AG09319 (cell line): Measurements from ENCODE around the gene EIF4G3.
"Not testable (repeated sequence)": the region's sequence is repeated elsewhere in the genome, so short reads cannot be mapped to it uniquely, and the experiment has no call there.

Experiments
- DNase-seq: peaks from one replicate; pipeline ENCODE4 v3.0.0-alpha.2; 2010; ENCODE audit warnings: low read depth; ENCODE audit errors: extremely low read depth
- CTCF ChIP-seq: IDR thresholded peaks from 2 replicates; pipeline ENCODE4 v1.5.1; 2011; ENCODE audit warnings: low read depth, mild to moderate bottlenecking, inconsistent platforms, low read length, moderate library complexity

Gene EIF4G3

DNA sequence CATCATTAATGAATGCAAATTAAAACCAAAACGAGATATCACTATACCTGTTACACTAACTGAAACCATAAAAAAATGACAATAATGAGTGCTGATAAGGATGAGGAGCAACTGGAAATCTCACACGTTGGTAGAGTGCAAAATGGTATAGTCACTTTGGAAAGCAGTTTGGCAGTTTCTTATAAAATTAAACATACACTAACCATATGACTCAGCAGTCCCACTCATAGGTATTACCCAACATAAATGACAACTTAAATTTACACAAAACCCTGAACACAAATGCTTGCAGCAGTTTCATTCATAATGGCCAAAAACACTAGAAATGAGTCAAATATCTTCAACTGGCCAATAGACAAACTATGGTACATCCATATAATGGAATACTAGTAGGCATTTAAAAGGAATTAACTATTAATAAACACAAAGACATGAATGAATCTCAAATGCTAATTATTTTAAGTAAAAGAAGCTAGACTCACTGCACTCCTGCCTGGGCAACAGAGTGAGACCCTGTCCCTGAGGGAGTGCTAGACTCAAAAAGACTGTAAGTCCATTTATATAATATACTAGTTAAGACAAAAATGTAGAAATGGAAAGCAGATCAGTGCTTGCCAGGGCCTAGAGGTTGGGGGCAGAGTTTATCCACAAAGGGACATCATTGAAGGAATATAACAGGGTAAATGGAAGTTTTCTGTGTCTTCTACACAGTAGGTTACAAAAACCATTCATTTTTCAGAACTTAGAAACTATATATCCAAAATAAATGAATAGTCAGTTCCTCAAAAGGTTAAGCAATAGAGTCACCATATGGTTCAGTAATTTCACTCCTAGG, 77.4 kb downstream of the EIF4G3 start:
- no peak for TF ChIP-seq CTCF
- no peak for DNase-seq

GRCh38 chr1:21098186-21098915, 78.3 kb downstream of the EIF4G3 start:
- DNase-seq = no peak
- no peak for TF ChIP-seq CTCF

GRCh38 chr1:21097729-21098128, 79.0 kb downstream of the EIF4G3 start:
- no peak for TF ChIP-seq CTCF
- DNase-seq = no peak

DNA sequence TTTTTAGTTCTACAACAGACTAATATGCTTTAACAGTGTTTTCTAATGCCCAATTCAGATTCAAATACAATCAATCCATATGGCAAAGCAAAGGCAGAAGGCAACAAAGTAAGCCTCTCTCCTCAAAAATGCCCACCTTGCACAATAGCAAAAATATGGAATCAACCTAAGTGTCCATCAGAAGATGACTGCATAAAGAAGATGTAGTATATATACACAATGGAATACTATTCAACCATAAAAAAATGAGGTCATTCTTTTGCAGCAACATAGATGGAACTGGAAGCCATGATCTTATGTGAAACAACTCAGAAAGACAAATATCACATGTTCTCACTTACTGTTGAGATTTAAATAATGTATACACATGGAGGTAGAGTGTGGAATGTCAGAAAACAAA, 80.7 kb downstream of the EIF4G3 start:
- no peak for DNase-seq
- no peak for TF ChIP-seq CTCF

- not testable (repeated sequence) for DNase-seq
Measured at GRCh38 chr1:21094282-21094681, 82.4 kb downstream of the EIF4G3 start.

DNA sequence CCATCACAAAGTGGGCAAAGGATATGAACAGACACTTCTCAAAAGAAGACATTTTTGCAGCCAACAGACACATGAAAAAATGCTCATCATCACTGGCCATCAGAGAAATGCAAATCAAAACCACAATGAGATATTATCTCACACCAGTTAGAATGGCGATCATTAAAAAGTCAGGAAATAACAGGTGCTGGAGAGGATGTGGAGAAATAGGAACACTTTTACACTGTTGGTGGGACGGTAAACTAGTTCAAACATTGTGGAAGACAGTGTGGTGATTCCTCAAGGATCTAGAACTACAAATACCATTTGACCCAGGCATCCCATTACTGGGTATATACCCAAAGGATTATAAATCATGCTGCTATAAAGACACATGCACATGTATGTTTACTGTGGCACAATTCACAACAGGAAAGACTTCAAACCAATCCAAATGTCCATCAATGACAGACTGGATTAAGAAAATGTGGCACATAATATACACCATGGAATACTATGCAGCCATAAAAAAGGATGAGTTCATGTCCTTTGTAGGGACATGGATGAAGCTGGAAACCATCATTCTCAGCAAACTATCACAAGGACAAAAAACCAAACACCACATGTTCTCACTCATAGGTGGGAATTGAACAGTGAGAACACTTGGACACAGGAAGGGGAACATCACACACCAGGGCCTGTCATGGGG, 83.3 kb downstream of the EIF4G3 start:
- not testable (repeated sequence) for DNase-seq

GRCh38 chr1:21092545-21092944, 84.2 kb downstream of the EIF4G3 start:
- not testable (repeated sequence) for DNase-seq

DNA sequence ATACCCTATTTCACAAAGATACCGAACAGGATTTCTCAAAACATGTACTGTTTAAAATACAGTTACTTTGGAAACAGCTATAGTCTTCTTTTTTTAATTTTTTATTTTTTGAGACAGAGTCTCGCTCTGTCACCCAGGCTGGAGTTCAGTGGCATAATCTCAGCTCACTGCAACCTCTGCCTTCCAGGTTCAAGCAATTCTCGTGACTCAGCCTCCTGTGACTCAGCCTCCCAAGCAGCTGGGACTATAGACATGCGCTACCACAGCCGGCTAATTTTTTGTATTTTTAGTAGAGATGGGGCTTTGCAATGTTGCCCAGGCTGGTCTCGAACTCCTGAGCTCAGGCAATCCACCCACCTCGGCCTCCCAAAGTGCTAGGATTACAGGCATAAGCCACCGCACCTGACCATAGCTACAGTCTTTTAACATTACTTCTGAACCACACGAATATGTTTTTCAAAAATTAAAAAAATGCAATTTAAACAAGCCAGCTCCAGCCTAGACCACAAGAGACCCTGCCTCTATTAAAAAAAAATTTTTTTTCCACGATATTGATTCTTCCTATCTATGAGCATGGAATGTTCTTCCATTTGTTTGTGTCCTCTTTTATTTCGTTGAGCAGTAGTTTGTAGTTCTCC, 85.5 kb downstream of the EIF4G3 start:
- not testable (repeated sequence) for DNase-seq

- DNase-seq = no peak
- TF ChIP-seq CTCF = no peak
Measured at GRCh38 chr1:21090463-21090862, 86.2 kb downstream of the EIF4G3 start.
